Lung (tissue), 12 donors: Measurements from ENCODE around the gene CDKN2B-AS1. TPM values are rescaled to one million over a fixed set of nuclear protein-coding genes. Genes with fewer than 3 reads are reported as not detected.
A peak's percentile ranks its signal among the peaks of the same experiment; 100 is the strongest.

Experiments
- ATAC-seq: fragments of 200-7000 bp; cut with Tn5 transposase; one replicate; pipeline ENCODE4 v1.9.1; 2020; ENCODE audit warnings: moderate number of reproducible peaks; ENCODE audit not compliant: insufficient read depth, low FRiP score
- DNase-seq, 3 donors: peaks; one replicate each; pipeline ENCODE4 v3.0.0-alpha.2; 2013 to 2017
- H3K27ac ChIP-seq, 2 donors: one replicate each; pipeline ENCODE4 v1.5.1; 2013; ENCODE audit warnings: mild to moderate bottlenecking in 2 of 2, moderate library complexity in 2 of 2, control low read depth in 1 of 2, inconsistent platforms in 1 of 2, low read depth in 1 of 2, low read length in 1 of 2
- H3K27me3 ChIP-seq, 3 donors: one replicate each; pipeline ENCODE4 v1.5.1; 2013; ENCODE audit warnings: low read length in 2 of 3; ENCODE audit not compliant: control insufficient read depth in 3 of 3, insufficient read depth in 3 of 3
- H3K36me3 ChIP-seq, 4 donors: one replicate each; pipeline ENCODE4 v1.5.1; 2013; ENCODE audit warnings: low read length in 4 of 4, mild to moderate bottlenecking in 1 of 4, moderate library complexity in 1 of 4; ENCODE audit not compliant: control insufficient read depth in 4 of 4, insufficient read depth in 4 of 4
- H3K4me1 ChIP-seq, 5 donors: one replicate each; pipeline ENCODE4 v1.5.1; 2013; ENCODE audit warnings: low read length in 5 of 5, mild to moderate bottlenecking in 2 of 5, moderate library complexity in 1 of 5; ENCODE audit not compliant: control insufficient read depth in 5 of 5, insufficient read depth in 5 of 5
- H3K4me3 ChIP-seq: one replicate; pipeline ENCODE4 v1.5.1; 2013; ENCODE audit warnings: mild to moderate bottlenecking, control low read depth, moderate library complexity
- H3K9ac ChIP-seq, 2 donors: one replicate each; pipeline ENCODE4 v1.5.1; 2013; ENCODE audit warnings: low read length in 2 of 2, control low read depth in 1 of 2; ENCODE audit not compliant: insufficient read depth in 1 of 2
- H3K9me3 ChIP-seq, 4 donors: one replicate each; pipeline ENCODE4 v1.5.1; 2013; ENCODE audit warnings: low read length in 3 of 4, mild to moderate bottlenecking in 1 of 4, moderate library complexity in 1 of 4; ENCODE audit not compliant: control insufficient read depth in 4 of 4, insufficient read depth in 3 of 4
- WGBS, 2 donors: extraction: QIAGEN DNeasy Blood & Tissue Kit; methylation state at CpG; one replicate each; pipeline ENCODE4 v1.1.7; 2013; 5-methylcytosine and 5-hydroxymethylcytosine counted together
- polyA plus RNA-seq, 2 donors: library from polyadenylated mRNA; stranded (reverse); fragments of 200-250 nt; gene quantifications; one replicate each; pipeline ENCODE4 v1.2.1, GENCODE V29; 2013
- total RNA-seq, 2 donors: library from RNA; depleted of rRNA in 1 of 2; stranded (reverse); fragments of >200 nt in 1 of 2; gene quantifications; one replicate each; pipeline ENCODE4 v1.2.1, GENCODE V29; 2014 to 2021
- TF ChIP-seq, protein P1 (sequence below): IDR thresholded peaks from 2 replicates; pipeline ENCODE4 v1.5.1; 2012; ENCODE audit warnings: mild to moderate bottlenecking; ENCODE audit errors: control extremely low read depth, extremely low read depth
- donor health status: control.
- donor health status: control.
- donor health status: Bipolar disorder and iron deficiency.
- donor health status: healthy.
- donor health status: DM: yes; HTN: yes; CAD: no.

The CDKN2B-AS1 gene
- total and polyA plus RNA-seq, 4 donors = 0.32 to 1.2 (median 0.59) TPM

DNA sequence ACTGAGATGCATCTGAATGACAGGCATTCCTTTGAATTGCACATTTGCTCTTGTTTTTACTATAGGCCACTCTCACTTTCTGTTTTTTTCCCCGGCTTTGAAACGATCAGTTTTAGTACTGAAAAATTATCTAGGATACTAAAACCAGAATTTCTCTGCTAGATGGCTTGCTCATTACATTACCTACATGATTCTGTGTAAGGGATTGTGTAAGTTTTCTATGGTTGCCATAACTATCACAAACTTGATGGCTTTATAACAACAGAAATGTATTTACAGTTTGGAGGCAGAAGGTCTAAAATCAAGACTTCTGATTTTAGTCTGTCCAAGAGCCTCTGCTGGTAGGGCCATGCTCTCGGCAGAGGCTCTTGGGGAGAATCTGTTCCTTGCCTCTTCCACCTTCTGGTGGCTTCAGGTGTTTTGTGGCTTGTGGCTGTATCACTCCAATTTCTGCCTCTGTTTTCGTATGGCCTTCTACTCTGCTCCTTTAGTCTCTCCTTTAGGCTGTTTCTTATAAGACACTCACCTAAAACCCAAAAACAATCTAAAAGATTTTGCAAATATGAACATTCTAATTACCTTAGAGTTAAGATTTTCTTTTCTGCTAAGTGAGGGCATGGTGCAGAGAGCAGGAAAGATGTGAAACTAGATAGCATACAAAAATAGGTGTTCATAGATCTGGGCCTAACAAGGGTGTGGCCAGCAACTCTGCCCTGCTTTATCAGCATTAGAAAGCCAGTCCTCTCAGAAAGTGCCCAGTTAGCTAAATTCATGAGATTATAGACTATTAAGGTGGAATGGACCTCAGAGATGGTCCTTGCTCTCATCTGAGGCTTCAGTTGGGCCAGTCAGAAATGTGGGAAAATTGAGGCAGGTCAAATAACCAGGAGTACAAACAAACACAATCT, 107.8 kb downstream of the CDKN2B-AS1 start:
- ATAC-seq (no peak), DNase-seq (no peak)
- Histone ChIP-seq H3K9ac (no peak overlapping the region), H3K27me3 (no peaks in the 10 kb centered on the region), H3K9me3 (no peaks in the 10 kb centered on the region), H3K4me3 (no peak overlapping the region), H3K4me1 (no peaks in the 10 kb centered on the region), H3K36me3 (no peaks in the 10 kb centered on the region), H3K27ac (no peak overlapping the region)
- TF ChIP-seq, protein P1, sequence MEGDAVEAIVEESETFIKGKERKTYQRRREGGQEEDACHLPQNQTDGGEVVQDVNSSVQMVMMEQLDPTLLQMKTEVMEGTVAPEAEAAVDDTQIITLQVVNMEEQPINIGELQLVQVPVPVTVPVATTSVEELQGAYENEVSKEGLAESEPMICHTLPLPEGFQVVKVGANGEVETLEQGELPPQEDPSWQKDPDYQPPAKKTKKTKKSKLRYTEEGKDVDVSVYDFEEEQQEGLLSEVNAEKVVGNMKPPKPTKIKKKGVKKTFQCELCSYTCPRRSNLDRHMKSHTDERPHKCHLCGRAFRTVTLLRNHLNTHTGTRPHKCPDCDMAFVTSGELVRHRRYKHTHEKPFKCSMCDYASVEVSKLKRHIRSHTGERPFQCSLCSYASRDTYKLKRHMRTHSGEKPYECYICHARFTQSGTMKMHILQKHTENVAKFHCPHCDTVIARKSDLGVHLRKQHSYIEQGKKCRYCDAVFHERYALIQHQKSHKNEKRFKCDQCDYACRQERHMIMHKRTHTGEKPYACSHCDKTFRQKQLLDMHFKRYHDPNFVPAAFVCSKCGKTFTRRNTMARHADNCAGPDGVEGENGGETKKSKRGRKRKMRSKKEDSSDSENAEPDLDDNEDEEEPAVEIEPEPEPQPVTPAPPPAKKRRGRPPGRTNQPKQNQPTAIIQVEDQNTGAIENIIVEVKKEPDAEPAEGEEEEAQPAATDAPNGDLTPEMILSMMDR = no peak
- WGBS, 2 donors = 86 to 87% methylated on average over 4 of the region's 4 CpGs

DNA sequence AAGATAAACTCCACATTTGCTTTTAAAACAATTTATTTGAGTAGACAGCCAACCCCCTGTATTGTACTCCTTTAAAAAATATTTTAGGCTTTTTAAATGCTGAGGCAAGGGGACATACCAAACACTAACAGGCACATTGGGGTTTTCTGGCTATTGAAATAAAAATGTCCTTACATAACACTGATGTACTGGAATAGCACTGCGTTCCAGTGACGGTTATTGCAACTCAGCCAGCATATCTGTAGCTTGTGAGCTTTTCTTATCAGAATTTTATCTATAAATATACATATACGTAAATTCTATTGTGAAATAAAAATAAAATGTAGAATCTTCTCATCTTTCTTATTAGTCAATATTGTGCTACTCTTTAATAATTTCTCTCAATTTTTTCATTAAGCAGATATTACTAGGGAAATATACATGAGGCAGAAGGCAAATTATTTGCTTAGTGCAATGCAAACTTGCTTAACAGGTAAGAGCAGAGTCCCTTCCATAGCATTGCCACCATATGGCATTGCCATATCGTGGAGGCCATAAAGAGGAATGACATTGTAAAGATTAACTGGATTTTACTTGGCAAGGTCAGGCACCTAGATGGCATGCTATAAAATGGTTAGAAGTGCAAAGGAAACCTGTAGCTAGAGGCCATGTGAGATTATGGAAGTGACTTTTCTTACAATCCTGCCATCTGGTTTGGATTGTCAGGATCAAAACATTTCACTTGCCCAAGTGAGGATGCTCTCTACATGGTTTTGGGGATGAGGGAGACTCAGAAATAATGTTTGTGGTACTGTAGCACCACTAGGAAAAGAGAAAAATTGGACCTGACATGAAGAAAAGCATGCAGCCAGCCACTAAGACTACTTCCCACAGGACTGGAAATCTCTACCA, 109.3 kb downstream of the CDKN2B-AS1 start:
- DNase-seq = no peak
- WGBS, 2 donors = 70 to 79% methylated on average over 4 of the region's 4 CpGs
- no peaks in the 10 kb centered on the region for H3K4me1 ChIP-seq
- H3K9ac ChIP-seq = no peak overlapping the region
- H3K27ac ChIP-seq = peak overlapping the region in 1 of 2 donors; percentile 64
- H3K4me3 ChIP-seq = no peak overlapping the region
- no peaks in the 10 kb centered on the region for H3K9me3 ChIP-seq
- TF ChIP-seq, protein P1 = no peak
- no peaks in the 10 kb centered on the region for H3K36me3 ChIP-seq
- H3K27me3 ChIP-seq = no peaks in the 10 kb centered on the region
- peak; percentile 9 for ATAC-seq

DNA sequence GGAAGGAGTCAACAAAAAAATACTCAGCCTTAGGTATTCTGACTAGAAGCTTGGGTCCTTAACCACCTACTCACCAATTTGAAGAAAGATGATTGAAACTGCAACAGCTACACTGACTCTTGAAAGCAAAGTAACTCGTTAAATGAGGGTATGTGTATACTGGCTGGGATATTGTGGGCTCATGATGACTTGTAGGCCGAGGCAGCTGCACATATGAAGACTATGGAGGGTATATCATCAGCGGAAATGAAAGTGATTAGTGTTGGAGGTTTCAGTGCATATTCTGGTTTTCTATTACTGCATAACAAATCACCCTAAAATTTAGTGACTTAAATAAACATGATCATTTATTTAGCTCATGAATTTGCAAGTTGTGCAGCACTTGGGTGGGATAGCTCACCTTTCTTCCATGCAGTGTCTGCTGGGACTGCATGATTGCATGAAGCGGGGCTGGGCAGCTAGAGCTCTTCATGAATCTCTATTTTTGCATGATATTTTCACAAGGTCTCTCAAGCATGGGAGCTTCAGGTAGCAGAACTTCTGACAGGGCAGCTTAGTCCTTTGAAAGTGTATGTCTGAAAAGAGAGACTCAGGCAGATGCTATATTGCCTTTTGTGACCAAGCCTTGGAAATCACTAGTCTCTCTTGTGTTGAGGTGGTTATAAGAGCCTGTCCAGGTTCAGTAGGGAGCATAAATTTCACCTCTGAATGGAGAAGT, 110.6 kb downstream of the CDKN2B-AS1 start:
- no peaks in the 10 kb centered on the region for H3K9me3 ChIP-seq
- H3K4me1 ChIP-seq = no peaks in the 10 kb centered on the region
- H3K9ac ChIP-seq = no peak overlapping the region
- H3K27me3 ChIP-seq = no peaks in the 10 kb centered on the region
- DNase-seq = no peak
- WGBS, 2 donors = 85% methylated on average over 4 of the region's 4 CpGs
- no peaks in the 10 kb centered on the region for H3K36me3 ChIP-seq
- TF ChIP-seq, protein P1 = no peak
- ATAC-seq = no peak
- no peak overlapping the region for H3K27ac ChIP-seq
- no peak overlapping the region for H3K4me3 ChIP-seq
